Measurements from ENCODE around the gene ZBED3. TPM values are rescaled to one million over a fixed set of nuclear protein-coding genes. Genes with fewer than 3 reads are reported as not detected.

The ZBED3 gene
- total RNA-seq, 2 donors from 2014 or later = 9.7 to 10.0 TPM

DNA sequence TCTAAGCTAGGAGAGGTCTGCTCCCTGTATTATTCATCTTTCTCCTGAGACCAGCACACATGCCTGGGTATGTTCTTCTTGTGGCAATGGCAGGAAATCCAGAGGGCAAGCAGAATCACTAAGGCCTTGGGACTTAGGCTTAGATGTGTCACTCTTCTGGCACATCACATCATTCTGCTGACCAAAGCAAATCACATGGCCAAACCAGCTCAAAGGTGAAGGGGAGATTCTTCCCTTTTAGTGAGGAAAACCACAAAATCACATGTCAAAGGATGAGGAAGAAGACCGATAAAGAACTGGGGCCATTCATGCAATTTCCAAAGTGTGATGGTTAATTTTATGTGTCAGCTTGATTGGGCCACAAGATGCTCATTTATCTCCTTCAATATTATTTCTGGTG, 62.6 kb downstream of the ZBED3 start:
- ATAC-seq = no peak
- intact Hi-C loops (cut with DNase I) = no loop called here
- DNase-seq = no peak

DNA sequence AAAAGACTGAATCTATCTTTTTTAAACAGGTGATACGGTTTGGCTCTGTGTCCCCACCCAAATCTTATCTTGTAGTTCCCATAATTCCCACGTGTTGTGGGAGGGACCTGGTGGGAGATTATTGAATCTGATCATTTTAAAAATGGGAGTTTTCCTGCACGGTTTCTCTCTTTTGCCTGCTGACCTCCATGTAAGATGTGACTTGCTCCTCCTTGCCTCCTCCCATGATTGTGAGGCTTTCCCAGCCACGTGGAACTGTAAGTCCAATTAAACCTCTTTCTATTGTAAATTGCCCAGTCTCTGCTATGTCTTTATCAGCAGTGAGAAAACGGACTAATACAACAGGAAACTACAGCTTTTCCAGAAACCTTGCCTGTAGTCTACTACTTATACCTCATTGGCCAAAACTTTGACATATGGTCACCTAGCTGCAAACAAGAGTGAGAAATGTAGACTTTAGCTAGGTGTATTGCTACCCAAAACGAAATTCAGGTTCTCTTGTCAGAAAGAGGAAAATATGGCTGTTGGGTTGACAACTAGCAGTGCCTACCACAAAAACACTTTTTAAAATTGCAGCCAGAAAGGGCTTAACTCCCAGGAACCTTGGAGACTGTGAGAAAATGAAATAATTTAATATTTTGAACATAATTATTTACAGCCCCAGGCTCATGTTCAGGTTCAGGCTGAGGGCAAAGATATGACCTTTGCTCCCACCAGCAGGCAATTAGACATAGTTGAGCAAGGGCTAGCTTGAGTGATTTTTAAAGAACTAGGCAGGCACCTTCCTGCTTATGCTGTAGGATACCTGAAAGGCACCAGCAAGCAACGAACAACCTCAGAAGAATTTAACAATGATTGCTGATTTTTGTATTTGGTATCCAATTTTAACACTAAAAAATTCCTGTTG, 64.3 kb downstream of the ZBED3 start:
- no peak for ATAC-seq
- no peak for DNase-seq
- intact Hi-C loops (cut with DNase I) = no loop called here

Other genes with a start within 250 kb of the ZBED3 start
- not detected for gene S100Z, start 237.3 kb downstream of the ZBED3 start, total RNA-seq
- gene CRHBP, start 134.2 kb downstream of the ZBED3 start, total RNA-seq = 1 to 10 TPM in 1 of 2 donors, under 1 TPM in 1; 0.32 to 1.8 TPM
- 10 to 100 TPM; 11.9 to 15.5 TPM for gene AGGF1, start 56.9 kb downstream of the ZBED3 start, total RNA-seq
- 10 to 100 TPM; 20.8 to 40.2 TPM for gene PDE8B, start 123.4 kb upstream of the ZBED3 start, total RNA-seq

Data from left cardiac atrium (tissue), 4 donors.